A549 (cell line): Measurements from ENCODE around the gene ADH1A.

Experiments
- CHD2 ChIP-seq: fragments of 150-350 bp; IDR thresholded peaks from 2 replicates; pipeline ENCODE4 v1.6.1; 2014; ENCODE audit warnings: low read length; ENCODE audit not compliant: partially characterized antibody
- EHMT2 ChIP-seq: fragments of 200-600 bp; sonication (generic); IDR thresholded peaks from 2 replicates; pipeline ENCODE4 v1.6.1; 2016; ENCODE audit warnings: antibody characterized with exemption, low read depth, mild to moderate bottlenecking, moderate library complexity
- POLR2A ChIP-seq: IDR thresholded peaks from 2 replicates; pipeline ENCODE4 v1.6.1; 2012; ENCODE audit warnings: mild to moderate bottlenecking, low read length
- ZC3H11A ChIP-seq: fragments of 450-650 bp; IDR thresholded peaks from 2 replicates; pipeline ENCODE4 v1.6.1; 2014; ENCODE audit warnings: antibody characterized with exemption, mild to moderate bottlenecking
- TF ChIP-seq, protein P1 (sequence below): fragments of >200 bp; sonication (Bioruptor Twin); formaldehyde crosslinking; IDR thresholded peaks from 3 replicates; pipeline ENCODE4 v1.5.1; 2016

DNA sequence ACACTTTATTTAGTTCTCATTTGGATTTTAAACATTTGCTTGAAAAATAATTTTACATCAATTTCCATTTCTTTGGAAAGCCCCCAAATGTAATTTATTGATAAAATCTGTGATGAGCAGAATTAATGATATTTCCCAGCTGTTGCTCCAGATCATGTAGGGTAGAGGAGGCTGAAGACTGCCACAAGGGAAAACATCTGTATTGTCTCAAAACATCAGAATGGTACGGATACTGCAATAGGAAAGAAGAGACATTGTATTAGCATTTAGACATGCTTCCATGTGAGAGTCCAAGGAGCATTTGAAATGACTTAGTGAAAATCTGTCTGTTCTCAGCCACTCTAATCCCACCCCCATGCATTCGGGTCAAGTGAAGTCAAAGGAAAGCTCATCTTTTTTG, 14.4 kb downstream of the ADH1A start:
- no peak for TF ChIP-seq POLR2A
- TF ChIP-seq, protein P1, sequence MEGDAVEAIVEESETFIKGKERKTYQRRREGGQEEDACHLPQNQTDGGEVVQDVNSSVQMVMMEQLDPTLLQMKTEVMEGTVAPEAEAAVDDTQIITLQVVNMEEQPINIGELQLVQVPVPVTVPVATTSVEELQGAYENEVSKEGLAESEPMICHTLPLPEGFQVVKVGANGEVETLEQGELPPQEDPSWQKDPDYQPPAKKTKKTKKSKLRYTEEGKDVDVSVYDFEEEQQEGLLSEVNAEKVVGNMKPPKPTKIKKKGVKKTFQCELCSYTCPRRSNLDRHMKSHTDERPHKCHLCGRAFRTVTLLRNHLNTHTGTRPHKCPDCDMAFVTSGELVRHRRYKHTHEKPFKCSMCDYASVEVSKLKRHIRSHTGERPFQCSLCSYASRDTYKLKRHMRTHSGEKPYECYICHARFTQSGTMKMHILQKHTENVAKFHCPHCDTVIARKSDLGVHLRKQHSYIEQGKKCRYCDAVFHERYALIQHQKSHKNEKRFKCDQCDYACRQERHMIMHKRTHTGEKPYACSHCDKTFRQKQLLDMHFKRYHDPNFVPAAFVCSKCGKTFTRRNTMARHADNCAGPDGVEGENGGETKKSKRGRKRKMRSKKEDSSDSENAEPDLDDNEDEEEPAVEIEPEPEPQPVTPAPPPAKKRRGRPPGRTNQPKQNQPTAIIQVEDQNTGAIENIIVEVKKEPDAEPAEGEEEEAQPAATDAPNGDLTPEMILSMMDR, result no peak
- TF ChIP-seq CHD2, result no peak
- TF ChIP-seq EHMT2, result no peak
- TF ChIP-seq ZC3H11A, result no peak
